C4-2B (cell line): Measurements from ENCODE around the gene TSPAN3.

Experiments
- ZFX ChIP-seq: fragments of 450-650 bp; IDR thresholded peaks from 2 replicates; pipeline ENCODE4 v1.6.1; 2017
- TF ChIP-seq, protein P1 (sequence below): fragments of 450-650 bp; conservative IDR thresholded peaks from 2 replicates; pipeline ENCODE4 v1.5.1; 2017; ENCODE audit warnings: mild to moderate bottlenecking

DNA sequence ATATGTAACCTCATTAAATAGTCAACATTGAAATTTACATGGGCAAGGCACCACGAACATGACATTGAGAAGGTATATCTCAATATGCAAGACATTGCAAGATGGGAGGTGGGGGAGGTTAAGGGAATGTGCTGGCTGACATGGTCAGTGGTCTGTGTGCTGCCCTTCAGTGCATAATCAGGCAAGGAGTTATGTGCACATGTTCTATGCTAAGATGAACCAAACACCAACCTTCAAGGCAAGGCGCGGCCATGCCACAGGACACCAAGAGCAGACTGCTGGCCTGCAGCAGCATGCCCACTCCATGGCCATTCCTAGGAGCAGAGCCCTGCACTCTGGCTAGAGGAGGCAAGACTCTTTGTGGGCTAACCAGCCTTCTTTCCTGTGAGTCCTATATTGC lies 40.9 kb upstream of the TSPAN3 start:
- TF ChIP-seq, protein P1, sequence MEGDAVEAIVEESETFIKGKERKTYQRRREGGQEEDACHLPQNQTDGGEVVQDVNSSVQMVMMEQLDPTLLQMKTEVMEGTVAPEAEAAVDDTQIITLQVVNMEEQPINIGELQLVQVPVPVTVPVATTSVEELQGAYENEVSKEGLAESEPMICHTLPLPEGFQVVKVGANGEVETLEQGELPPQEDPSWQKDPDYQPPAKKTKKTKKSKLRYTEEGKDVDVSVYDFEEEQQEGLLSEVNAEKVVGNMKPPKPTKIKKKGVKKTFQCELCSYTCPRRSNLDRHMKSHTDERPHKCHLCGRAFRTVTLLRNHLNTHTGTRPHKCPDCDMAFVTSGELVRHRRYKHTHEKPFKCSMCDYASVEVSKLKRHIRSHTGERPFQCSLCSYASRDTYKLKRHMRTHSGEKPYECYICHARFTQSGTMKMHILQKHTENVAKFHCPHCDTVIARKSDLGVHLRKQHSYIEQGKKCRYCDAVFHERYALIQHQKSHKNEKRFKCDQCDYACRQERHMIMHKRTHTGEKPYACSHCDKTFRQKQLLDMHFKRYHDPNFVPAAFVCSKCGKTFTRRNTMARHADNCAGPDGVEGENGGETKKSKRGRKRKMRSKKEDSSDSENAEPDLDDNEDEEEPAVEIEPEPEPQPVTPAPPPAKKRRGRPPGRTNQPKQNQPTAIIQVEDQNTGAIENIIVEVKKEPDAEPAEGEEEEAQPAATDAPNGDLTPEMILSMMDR = no peak
- no peak for TF ChIP-seq ZFX
